Amniotic epithelial cell (primary cell): ENCODE measurements around the gene PVALEF.
A peak's percentile ranks its signal among the peaks of the same experiment; 100 is the strongest.
"Not testable (repeated sequence)": the region's sequence is repeated elsewhere in the genome, so short reads cannot be mapped to it uniquely, and the experiment has no call there.

Experiments used
- DNase-seq: peaks from one replicate; pipeline ENCODE4 v3.0.0-alpha.2; 2010; ENCODE audit warnings: low read depth

PVALEF gene

GRCh38 chr17:81144423-81144781 lies 20.9 kb upstream of the PVALEF start:
- no peak for DNase-seq

- not testable (repeated sequence) for DNase-seq
These were observed 19.1 kb upstream of the PVALEF start for GRCh38 chr17:81146208-81146607.

DNA sequence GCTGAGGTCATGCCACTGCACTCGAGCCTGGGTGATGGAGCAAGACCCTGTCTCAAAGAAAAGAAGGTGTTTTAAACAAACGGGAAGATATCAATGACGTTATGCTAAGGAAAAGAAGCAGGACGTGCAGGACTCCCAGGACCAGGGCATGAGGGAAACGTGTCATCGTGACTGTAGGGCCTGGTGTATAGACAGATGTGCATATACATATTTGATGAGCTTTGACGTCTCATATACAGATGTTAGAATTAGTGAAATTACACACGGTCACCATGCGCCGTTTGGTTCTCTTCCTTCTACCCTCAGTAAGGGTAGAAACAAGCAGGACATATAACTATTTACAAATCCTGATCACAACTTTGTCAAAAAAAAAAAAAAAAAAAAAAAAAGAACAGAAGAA lies 17.6 kb upstream of the PVALEF start:
- no peak for DNase-seq

DNA sequence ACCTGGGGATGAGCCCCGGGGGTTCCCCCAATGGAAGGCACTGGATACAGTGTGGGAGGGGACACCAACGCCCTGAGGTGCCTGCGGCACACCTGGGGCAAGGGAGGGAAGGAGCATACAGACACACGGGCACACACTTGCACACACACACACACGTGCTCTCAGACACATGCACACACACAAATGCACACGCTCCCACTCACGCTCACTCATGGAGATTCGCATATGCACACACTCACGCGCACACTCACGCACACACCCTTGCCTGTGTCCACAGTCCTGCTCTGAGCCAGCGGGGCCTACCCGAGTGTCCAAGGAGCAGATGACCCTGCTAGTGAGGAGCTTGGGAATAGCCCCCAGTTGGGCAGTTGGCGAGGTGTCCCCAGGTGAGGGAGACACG lies 16.7 kb upstream of the PVALEF start:
- no peak for DNase-seq

DNA sequence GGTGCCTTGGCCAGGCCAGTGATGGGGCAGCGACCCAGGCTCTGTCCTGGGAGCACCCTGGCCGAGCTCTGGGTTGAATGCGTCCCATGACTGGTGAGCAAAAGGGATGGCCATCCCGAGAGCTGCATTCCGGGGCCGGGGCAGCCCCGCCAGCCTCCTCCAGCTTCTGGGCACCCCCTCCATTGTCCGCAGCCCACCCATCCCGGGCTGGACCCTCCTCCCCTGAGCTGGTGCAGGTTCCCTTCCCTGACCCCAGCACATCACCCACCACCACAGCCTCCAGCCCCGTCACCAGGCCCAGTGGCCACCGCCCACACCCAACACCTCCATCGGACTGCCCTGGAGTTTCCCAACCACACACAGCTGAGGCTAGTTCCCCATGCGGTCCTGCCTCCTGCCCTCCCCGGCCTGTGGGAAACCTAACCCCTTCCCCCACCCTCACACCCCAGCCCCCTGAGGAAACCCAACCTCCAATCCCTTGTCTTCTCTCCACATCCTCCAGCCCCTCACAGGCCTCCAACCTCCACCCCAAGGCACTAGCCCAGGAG lies 16.2 kb upstream of the PVALEF start:
- DNase-seq = no peak

- DNase-seq = no peak
These were observed 14.8 kb upstream of the PVALEF start for GRCh38 chr17:81150377-81151077.

DNA sequence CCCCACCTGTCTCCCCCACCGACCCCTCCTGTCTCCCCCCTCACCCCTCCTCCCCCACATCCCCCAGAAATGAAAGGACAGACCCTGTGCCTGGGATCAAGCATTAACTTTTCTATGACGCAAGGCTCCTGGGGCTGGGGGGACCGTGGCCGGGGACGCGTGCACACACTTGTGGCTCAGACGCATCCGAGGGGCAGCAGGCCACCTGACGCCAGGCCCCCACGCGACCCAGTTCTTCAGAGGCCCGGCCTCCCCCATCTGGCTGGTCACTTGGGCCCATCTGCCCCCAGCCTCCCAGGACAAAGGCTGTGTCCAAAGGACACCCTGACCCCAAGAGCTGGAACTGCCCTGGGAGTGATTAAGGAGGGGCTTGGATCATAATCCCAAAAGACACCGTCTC lies 14.0 kb upstream of the PVALEF start:
- DNase-seq = no peak

GRCh38 chr17:81152288-81152828 lies 12.9 kb upstream of the PVALEF start:
- DNase-seq = no peak

- DNase-seq = peak; percentile 5
These were observed 11.9 kb upstream of the PVALEF start for GRCh38 chr17:81153340-81153803.

GRCh38 chr17:81154016-81154415 lies 11.3 kb upstream of the PVALEF start:
- DNase-seq = not testable (repeated sequence)

- no peak for DNase-seq
These were observed 10.3 kb upstream of the PVALEF start for GRCh38 chr17:81154961-81155360.

DNA sequence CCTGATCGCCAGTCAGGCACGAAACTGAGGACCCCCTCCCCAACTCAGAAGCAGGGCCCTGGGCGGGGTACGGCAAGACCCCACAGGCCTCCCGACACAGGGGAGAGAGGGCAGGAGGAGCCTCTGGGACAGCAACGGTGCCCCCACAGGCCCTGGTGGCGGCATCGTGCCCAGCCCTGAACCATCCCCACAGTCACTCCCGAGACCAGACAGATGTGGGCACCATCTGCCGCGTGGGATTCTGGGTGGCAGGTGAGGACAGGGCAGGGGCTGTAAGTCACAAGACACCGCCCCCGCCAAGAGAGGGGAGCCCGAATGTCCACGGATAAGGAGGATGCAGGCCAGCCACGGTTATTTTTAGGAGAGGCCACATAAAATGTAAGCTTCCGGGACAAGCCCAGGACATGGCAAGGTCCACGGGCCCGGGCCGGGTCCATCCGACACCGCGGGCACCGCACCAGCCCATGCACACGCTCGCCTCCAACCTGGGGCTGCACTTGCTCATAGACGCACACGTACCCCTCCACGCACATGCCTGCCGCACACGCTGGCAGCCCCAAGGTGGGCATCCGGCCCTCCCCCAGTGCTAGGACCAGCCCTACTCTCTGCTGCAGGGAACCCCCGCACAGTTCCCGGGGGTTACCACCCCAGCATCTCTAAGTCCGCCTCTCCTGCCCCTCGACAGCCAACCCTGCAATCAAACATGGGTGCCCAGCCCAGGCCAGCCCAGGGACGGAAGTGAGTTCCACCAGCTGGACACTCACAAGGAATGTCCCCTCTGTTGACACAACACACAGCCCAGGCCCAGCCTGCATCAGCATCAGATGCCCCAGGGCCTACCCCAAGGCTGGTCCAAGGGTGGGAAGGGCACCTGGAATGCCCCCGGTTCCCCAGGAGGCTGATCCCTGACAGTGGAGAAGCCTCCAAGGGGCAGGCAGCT lies 8.2 kb upstream of the PVALEF start:
- DNase-seq = no peak

DNA sequence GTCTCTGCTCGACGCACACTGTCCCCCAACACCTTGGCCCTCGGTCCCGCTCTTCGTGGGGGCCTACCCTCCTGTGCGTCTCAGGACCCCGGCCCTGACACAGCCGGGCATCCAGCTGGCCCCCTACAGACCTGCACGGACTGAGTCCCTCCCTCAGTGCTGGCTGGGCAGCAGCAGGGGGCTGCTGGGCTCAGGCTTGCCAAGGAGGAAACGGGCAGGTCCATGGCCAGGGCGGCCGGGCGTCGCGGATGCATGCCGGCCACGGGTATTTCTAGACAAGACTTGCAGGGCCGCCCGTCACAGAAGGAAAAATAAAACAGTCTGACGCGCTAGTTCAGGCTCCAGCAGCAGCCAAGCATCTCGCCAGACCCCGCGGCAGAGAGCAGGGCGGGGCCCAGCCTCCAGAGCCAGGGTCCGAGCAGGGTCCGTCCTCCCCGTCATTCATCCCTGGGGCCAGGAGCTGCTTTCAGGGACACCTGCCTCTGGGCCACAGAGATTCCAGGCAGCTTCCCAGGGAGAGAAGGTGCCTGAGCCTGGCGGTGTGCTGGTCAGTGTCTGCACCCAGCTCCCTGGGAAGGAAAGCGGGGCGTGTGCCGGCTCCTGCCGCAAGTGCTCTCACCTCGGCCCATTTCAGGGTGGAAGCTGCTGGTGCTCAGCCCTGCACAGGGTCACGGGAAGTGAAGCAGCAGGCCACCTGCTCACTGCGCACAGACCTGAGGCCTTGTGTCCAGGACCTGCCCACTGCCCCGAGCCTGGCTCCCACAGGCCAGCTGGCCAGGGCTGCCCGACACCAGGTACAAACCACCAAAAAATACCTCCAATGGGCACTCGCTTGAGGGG lies 7.2 kb upstream of the PVALEF start:
- DNase-seq = no peak

DNA sequence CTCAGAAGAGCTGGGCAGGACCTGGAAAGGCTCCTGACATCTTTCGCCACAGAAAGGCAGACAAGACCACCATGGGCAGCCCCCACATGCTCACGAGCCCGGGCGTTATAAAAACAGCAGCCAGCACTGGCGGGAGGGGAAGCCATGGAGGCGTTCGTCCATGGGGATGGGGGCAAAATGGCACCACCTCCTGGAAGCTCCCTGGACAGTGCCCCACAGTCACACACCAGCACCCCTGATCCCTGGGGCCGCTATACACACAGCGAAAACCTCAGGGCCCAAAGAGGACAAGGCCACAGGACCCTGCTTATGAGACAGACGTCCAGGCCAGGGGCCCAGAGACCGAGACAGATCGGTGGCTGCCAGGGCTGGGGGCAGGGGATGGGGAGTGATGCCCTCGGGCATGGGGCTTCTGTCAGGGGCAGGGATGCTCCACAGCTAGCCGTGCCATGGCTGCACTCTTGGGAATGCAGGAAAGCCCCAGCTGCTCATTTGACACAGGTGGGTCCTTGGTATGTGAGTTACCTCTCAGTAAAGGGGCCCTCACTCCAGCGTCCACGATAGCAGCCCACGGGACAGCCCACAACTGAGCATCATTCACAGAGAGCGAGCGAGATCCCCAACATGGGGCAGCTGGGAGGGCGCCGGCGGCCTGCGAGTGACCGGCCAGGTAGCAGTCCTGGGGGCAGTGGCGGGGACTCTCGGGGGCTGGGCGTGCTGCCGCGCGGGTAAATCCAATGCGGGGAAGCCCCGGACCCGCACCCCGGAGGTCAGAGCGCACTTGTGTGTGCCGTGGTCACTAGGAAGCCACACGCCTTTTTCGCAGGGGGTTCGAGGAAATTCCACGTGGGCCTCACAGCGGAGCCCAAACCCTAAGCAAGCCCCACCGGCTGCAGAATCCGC lies 6.4 kb upstream of the PVALEF start:
- DNase-seq = no peak

GRCh38 chr17:81159611-81160265 lies 5.6 kb upstream of the PVALEF start:
- no peak for DNase-seq

DNA sequence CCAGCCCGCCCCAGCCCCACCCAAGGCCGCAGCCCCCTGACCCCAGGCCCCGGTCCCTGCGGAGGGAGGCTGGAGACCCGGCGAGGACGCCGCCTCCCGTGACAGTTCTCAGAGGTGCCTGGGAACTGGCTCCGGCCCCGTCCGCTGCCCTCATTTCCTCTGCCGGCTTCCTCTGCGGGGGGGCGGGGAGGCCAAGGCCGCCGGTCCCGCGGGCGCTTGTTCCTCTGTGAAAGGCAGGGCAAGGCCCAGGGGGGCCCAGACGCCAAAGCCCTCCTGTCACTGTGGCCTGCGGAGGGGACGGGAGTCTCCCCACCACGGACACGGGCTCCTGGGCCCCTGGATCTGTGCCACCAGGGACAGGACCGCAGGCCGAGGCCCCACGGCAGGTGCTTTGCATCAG lies 5.0 kb upstream of the PVALEF start:
- no peak for DNase-seq

DNA sequence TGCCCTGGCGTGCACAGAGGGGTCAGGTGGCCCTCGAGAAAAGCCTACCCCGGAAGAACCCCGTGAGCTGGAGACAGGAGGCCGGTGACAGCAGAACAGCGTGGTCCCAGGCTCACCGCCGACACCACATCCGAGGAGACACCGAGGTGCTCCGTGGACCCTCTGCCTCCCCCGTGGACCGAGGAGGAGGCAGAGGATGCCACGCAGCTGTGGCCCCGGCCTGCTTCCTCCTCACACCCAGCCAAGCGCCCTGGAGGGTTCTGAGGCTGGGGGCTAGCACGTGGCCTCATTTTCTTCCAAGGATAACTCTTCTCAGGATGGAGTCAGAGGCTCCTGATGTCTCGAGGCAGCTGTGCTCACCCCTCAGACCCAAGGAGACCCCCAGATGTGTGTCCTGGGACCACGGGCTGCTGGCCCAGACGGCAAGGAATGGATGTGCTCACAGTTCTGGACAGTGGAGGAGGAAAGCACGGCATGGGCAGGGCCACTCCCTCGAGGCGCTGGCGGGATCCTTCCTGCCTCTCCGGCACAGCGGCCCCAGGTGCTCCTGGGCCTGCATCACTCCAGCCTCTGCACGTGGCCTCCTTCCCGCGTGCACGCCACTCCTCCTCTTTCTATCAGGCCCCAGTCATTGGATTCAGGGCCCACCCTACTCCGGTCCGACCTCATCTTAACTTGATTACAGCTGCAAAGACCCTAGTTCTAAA lies 4.4 kb upstream of the PVALEF start:
- DNase-seq = no peak

DNA sequence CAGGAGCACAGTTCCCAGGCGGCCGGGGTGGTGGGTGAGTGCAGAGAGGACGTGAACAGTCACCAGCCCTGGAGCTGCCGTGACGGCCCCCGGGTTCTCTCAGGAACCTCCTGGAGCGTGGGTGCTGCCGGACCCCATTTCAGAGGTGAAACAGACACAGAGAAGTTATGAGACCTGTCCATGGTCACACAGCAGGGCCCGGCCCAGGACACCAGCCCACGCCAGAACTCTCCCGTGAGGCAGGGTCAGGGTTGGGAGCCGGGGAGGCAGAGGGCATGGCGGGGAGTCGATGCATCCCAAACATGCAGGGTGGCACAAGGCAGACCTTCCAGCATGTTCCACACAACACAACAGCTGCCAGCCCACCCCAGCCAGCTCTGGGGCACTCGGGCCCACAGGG lies 3.8 kb upstream of the PVALEF start:
- DNase-seq = no peak

GRCh38 chr17:81161972-81162371 lies 3.3 kb upstream of the PVALEF start:
- DNase-seq = no peak

GRCh38 chr17:81162491-81162890 lies 2.8 kb upstream of the PVALEF start:
- no peak for DNase-seq
